ENCODE results near the gene CFAP300. TPM values are rescaled to one million over a fixed set of nuclear protein-coding genes. Genes with fewer than 3 reads are reported as not detected.

CFAP300 gene
- total and polyA plus RNA-seq, 2 experiments from 2014 or later, result 1.5 to 2.9 TPM

GRCh38 chr11:102085864-102086551 lies 38.8 kb downstream of the CFAP300 start:
- Histone ChIP-seq H3K79me2 (no peaks in the 10 kb centered on the region), H3K9me3 (ENCODE audit: low read depth) (no peaks in the 10 kb centered on the region), H2AFZ (no peak overlapping the region), H3K9me2 (replicated peaks; ENCODE audit: insufficient read depth) (no peaks in the 10 kb centered on the region), H3K27ac (no peak overlapping the region), H4K20me1 (ENCODE audit: insufficient read depth, poor library complexity, severe bottlenecking) (no peaks in the 10 kb centered on the region), H3K4me1 (ENCODE audit: insufficient read depth) (no peaks in the 10 kb centered on the region), H3K36me3 (replicated peaks; ENCODE audit: insufficient read depth, low read depth) (no peaks in the 10 kb centered on the region), H3K4me3 (no peak overlapping the region), H3K4me2 (no peak overlapping the region), H3K27me3 (no peaks in the 10 kb centered on the region)
- no peak for DNase-seq (ENCODE audit: low spot score)
- 93% methylated on average over 7 of the region's 7 CpGs for WGBS (ENCODE audit: low lambda C conversion rate, missing lambda C conversion rate)
- TF ChIP-seq EZH2 (IDR thresholded peaks at IDR 0.05; ENCODE audit: borderline replicate concordance), result no peak
- TF ChIP-seq EZH2phosphoT487 (IDR thresholded peaks at IDR 0.05; ENCODE audit: low read depth, severe bottlenecking, unreplicated experiment), result no peak
- TF ChIP-seq, protein P1, sequence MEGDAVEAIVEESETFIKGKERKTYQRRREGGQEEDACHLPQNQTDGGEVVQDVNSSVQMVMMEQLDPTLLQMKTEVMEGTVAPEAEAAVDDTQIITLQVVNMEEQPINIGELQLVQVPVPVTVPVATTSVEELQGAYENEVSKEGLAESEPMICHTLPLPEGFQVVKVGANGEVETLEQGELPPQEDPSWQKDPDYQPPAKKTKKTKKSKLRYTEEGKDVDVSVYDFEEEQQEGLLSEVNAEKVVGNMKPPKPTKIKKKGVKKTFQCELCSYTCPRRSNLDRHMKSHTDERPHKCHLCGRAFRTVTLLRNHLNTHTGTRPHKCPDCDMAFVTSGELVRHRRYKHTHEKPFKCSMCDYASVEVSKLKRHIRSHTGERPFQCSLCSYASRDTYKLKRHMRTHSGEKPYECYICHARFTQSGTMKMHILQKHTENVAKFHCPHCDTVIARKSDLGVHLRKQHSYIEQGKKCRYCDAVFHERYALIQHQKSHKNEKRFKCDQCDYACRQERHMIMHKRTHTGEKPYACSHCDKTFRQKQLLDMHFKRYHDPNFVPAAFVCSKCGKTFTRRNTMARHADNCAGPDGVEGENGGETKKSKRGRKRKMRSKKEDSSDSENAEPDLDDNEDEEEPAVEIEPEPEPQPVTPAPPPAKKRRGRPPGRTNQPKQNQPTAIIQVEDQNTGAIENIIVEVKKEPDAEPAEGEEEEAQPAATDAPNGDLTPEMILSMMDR (IDR thresholded peaks at IDR 0.05; ENCODE audit: poor library complexity), result no peak

- Histone ChIP-seq H3K27me3 (no peaks in the 10 kb centered on the region), H3K27ac (no peak overlapping the region), H3K36me3 (replicated peaks; ENCODE audit: insufficient read depth, low read depth) (no peaks in the 10 kb centered on the region), H3K4me3 (no peak overlapping the region), H3K4me1 (ENCODE audit: insufficient read depth) (no peaks in the 10 kb centered on the region), H3K9me2 (replicated peaks; ENCODE audit: insufficient read depth) (no peaks in the 10 kb centered on the region), H3K9me3 (ENCODE audit: low read depth) (no peaks in the 10 kb centered on the region), H2AFZ (no peak overlapping the region), H3K4me2 (no peak overlapping the region), H4K20me1 (ENCODE audit: insufficient read depth, poor library complexity, severe bottlenecking) (no peaks in the 10 kb centered on the region), H3K79me2 (no peaks in the 10 kb centered on the region)
- 65% methylated on average over 1 of the region's 1 CpG for WGBS (ENCODE audit: low lambda C conversion rate, missing lambda C conversion rate)
- no peak for DNase-seq (ENCODE audit: low spot score)
- no peak for TF ChIP-seq EZH2phosphoT487 (IDR thresholded peaks at IDR 0.05; ENCODE audit: low read depth, severe bottlenecking, unreplicated experiment)
- TF ChIP-seq EZH2 (IDR thresholded peaks at IDR 0.05; ENCODE audit: borderline replicate concordance), result no peak
- TF ChIP-seq, protein P1 (IDR thresholded peaks at IDR 0.05; ENCODE audit: poor library complexity), result no peak
Observed at GRCh38 chr11:102097186-102097585, 49.9 kb downstream of the CFAP300 start.

DNA sequence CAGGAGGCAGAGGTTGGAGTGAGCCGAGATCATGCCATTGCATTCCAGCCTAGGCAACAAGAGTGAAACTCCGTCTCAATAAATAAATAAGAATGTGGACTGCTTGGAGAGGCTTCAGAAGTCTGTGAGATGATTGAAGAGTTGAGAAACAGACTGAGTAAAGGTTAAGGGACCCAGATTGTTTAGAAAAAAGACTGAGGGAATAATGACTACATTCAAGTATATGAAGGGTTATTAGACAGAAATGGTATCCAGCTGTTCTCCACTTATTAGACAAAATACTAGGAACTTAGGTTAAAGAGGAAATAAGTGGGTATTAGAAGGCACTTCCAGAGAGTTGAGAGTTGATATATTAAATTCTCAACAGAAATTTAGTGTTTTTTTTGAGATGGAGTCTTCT lies 52.5 kb downstream of the CFAP300 start:
- Histone ChIP-seq H3K27me3 (no peaks in the 10 kb centered on the region), H3K9me2 (replicated peaks; ENCODE audit: insufficient read depth) (no peaks in the 10 kb centered on the region), H2AFZ (no peak overlapping the region), H3K36me3 (replicated peaks; ENCODE audit: insufficient read depth, low read depth) (no peaks in the 10 kb centered on the region), H3K27ac (no peak overlapping the region), H3K79me2 (no peaks in the 10 kb centered on the region), H3K4me3 (no peak overlapping the region), H4K20me1 (ENCODE audit: insufficient read depth, poor library complexity, severe bottlenecking) (no peaks in the 10 kb centered on the region), H3K9me3 (ENCODE audit: low read depth) (no peaks in the 10 kb centered on the region), H3K4me2 (no peak overlapping the region), H3K4me1 (ENCODE audit: insufficient read depth) (no peaks in the 10 kb centered on the region)
- TF ChIP-seq, protein P1 (IDR thresholded peaks at IDR 0.05; ENCODE audit: poor library complexity), result no peak
- TF ChIP-seq EZH2 (IDR thresholded peaks at IDR 0.05; ENCODE audit: borderline replicate concordance) (no peak), EZH2phosphoT487 (IDR thresholded peaks at IDR 0.05; ENCODE audit: low read depth, severe bottlenecking, unreplicated experiment) (no peak)
- no peak for DNase-seq (ENCODE audit: low spot score)
- WGBS (ENCODE audit: low lambda C conversion rate, missing lambda C conversion rate), result 87% methylated on average over 2 of the region's 2 CpGs

Data from hepatocyte (in vitro differentiated cells).